ENCODE results near the gene RAD1.

The RAD1 gene

DNA sequence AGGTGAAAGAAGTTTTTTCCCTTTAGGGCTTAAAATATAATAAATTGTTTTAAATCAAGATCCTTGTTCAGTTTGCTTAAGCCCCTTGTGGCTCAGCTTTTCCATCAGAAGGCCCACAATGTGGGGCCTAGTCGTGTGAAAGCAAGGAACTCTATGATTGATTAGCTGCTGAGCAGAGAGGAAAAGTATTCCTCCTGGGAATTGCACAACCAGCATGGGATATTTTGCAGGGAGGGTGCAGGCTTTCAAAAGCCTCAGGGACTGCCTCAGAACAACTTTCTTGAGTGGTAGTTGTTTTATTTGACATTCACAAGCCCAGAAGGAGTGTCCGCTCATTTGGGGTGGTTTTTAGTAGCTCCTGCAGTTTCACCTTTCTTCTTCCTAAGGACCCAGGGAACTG is 56.5 kb downstream of the RAD1 start:
- no peak for DNase-seq

DNA sequence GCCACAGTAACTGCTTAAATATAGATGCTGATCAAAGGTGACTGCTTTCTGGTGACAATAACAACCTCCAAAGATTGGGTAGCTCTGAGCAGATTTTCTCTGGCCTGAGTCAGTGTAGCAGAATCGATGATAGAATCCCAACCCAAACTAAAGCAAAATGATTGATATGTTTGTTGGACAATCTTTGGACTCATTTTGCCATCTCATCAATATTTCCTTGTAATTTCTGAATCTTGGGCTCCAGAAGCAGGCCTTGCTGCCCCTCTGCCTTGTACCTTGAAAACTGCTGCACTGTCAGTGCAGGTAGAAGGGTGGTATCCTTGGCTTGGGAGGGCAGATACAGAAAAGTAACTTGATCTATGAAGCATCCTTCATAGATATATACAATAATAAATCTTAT is 57.4 kb downstream of the RAD1 start:
- DNase-seq, result no peak

DNA sequence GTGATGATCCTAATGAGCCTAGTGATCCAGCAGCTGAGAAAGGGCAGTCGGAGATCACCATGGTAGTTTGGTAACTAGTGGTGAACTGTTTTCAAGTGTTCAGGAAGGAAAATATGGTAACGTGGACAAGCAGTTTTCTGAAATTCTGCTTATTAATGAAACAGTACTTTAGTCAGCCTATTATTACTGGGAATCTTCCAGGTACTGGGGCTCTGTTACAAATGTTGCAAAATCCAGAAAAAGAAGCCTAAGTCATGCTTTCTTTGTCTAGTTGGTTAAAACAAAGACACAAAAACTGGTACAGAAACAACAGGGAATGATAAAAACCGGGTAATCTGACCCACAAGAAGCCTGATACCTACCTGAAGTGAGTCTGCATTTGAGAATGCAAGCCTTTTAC is 58.1 kb downstream of the RAD1 start:
- no peak for DNase-seq
